Cardiac fibroblast (primary cell): ENCODE measurements around the gene DNMT3L.
A peak's percentile ranks its signal among the peaks of the same experiment; 100 is the strongest.

Experiments used
- DNase-seq, 2 donors: peaks; one replicate each; pipeline versions ENCODE4 v3.0.0 to v3.0.0-alpha.2; 2010; ENCODE audit warnings: low read depth in 2 of 2
- H3K4me3 ChIP-seq, 2 donors: replicated peaks in 1 of 2; 1 replicate in 1 of 2; 2 replicates in 1 of 2; pipeline ENCODE4 v1.5.1; 2011; ENCODE audit warnings: low read depth in 2 of 2, low read length in 2 of 2, mild to moderate bottlenecking in 2 of 2, moderate library complexity in 1 of 2
- TF ChIP-seq, protein P1 (sequence below): IDR thresholded peaks from one replicate; pipeline ENCODE4 v1.5.1; 2011; ENCODE audit warnings: low read depth, mild to moderate bottlenecking, low read length, inconsistent platforms

The DNMT3L gene

DNA sequence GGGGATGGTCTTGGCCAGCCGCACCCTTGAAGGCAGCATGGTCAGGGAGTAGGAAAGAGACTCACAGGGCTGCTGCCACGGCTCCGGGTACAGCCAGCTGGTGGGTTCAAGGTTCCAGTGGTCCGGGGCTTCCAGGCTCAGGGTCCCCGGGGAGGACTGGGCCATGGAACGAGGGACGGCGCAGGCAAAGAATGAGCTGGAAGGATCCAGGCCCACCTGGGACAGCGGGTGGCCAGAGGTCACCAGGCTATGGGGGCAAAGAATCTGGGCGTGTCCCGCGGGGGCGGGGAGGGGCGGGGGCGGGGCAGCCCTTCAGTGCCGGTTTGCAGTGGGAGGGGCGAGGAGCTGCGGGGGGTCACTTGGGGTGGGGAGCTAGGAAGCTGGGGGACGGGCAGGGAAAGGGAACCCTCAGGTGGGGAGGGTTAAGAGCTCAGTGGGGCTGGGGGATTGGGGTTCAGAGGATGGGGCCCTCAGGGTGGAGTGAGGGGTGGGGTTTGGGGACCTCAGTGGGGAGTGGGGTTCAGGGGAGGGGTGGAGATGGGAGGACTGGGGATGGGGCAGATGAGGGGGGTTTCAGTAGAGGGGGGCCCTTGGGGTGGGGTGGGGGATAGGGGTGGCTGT lies at the start of gene DNMT3L:
Gene DNMT3L (minus strand): TSS at position 223 of the 621 bp plus-strand sequence. CDS start 638 bp downstream, outside the sequence.
- TF ChIP-seq, protein P1, sequence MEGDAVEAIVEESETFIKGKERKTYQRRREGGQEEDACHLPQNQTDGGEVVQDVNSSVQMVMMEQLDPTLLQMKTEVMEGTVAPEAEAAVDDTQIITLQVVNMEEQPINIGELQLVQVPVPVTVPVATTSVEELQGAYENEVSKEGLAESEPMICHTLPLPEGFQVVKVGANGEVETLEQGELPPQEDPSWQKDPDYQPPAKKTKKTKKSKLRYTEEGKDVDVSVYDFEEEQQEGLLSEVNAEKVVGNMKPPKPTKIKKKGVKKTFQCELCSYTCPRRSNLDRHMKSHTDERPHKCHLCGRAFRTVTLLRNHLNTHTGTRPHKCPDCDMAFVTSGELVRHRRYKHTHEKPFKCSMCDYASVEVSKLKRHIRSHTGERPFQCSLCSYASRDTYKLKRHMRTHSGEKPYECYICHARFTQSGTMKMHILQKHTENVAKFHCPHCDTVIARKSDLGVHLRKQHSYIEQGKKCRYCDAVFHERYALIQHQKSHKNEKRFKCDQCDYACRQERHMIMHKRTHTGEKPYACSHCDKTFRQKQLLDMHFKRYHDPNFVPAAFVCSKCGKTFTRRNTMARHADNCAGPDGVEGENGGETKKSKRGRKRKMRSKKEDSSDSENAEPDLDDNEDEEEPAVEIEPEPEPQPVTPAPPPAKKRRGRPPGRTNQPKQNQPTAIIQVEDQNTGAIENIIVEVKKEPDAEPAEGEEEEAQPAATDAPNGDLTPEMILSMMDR = no peak
- H3K4me3 ChIP-seq = no peak within 1 kb of the TSS
- DNase-seq = no peak

DNA sequence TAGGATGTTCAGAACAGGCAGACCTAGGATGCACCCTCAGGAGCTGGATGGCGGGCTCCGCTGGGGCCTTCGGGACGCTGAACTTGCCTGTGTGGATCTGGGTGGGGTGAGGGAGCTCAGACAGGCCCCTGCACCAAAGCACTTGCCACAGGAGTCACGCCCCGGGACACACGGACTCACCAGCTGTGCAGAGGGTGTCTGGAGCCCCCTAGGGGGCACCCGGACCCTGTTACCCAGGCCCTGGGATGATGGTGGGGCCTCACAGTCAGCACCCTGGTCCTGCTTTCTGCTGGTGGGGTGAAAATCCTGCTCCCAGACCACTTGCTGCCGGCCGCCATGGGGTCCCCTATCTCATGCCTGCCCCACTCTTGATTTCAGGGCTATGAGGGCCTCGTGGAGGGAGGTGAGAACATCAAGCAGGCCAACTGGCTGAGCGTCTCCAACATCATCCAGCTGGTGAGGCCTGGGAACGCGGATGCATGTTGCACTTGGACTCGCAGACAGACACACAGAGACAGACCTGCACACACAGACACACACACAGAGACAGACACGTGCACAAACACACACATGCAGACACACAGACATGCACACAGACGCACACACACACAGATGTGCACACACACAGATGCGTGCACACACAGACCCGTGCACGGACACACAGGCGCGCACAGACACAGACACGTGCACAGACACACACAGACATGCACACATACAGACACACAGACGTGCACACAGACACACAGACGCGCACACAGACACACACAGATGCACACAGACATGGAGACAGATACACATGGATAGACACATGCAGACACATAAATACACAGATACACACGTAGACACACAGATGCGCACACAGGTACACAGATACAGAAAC lies 49.2 kb upstream of the DNMT3L start:
- no peak overlapping the region for H3K4me3 ChIP-seq
- DNase-seq = no peak
- TF ChIP-seq, protein P1 = no peak

DNA sequence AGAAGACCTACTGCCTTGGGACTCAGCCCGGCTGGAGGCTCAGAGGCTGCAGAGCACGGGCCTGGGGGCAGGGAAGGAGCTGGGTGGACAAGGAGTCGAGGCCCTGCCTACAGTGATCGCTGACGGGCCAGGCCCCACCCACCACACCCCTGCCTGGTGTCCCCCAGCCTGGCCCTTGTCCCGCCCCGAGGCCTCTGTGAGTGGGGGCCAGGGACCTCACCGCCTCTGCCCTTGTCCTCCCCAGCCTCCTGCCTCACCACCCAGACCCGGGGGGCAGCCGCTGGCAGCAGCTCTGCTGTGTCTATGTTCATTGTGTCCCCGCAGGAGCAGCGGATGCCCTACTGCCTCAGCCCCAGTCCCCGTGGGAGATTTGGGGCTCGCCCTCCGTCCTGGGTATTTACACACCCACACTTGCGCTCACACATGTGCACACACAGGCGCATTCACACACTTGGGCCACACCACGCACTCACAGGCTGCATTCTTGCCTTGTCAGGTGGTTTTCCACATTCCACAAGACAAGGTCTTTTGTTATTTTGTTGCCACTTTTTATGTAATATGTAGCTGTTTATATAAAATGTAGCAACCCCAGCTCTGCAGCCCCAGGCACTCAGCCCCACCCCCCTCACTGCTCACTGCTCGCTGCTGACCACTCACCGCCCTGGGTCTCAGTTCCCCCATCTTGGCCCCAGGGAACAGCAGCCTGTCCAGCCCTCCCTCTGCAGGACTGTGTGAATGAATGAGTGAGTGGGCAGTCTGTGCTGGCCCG lies 45.4 kb upstream of the DNMT3L start:
- H3K4me3 ChIP-seq = no peak overlapping the region
- DNase-seq = no peak
- TF ChIP-seq, protein P1 = no peak

DNA sequence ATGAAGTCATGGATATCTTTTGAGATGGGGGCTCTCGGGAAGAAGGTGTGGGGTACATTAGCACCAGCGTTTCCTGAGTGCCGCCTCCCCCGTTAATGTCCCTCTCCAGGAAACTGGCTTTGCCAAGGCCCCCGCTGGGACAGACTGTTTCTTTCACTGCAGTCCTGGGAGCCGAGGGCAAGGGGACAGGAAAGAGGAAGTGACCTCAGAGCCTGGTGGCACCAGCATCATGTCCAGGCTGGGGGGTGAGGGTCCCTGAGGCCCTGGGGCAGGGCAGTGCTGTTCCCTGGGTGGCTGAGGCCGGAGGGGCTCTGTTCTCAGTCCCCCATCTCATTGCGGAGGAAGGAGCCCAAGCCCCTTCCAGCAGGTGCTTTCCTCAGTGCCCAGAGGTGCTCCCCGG lies 44.0 kb upstream of the DNMT3L start:
- DNase-seq = no peak
- H3K4me3 ChIP-seq = no peak overlapping the region
- TF ChIP-seq, protein P1 = no peak

GRCh38 chr21:44304877-44305293 lies 43.2 kb upstream of the DNMT3L start:
- DNase-seq = peak; percentile 48 to 52
- H3K4me3 ChIP-seq = no peak overlapping the region
- TF ChIP-seq, protein P1 = peak; percentile 67

- TF ChIP-seq, protein P1 = no peak
- no peak for DNase-seq
Observed at GRCh38 chr21:44304011-44304616, 42.4 kb upstream of the DNMT3L start.

More at GRCh38 chr21:44304011-44304616, 42.4 kb upstream of the DNMT3L start:
- H3K4me3 ChIP-seq = no peak overlapping the region
